ENCODE data around the gene CYTH2.
"Not testable (repeated sequence)": the region's sequence is repeated elsewhere in the genome, so short reads cannot be mapped to it uniquely, and the experiment has no call there.

The CYTH2 gene

GRCh38 chr19:48513289-48514122 is 44.3 kb downstream of the CYTH2 start:
- DNase-seq = peak; percentile 68

GRCh38 chr19:48514123-48514458 is 44.9 kb downstream of the CYTH2 start:
- no peak for DNase-seq

- DNase-seq = no peak
Measured at GRCh38 chr19:48516536-48516935, 47.4 kb downstream of the CYTH2 start.

GRCh38 chr19:48518207-48518606 is 49.0 kb downstream of the CYTH2 start:
- no peak for DNase-seq

- DNase-seq = not testable (repeated sequence)
Measured at GRCh38 chr19:48519426-48519825, 50.3 kb downstream of the CYTH2 start.

- no peak for DNase-seq
Measured at GRCh38 chr19:48520134-48520533, 51.0 kb downstream of the CYTH2 start.

GRCh38 chr19:48524221-48524620 is 55.1 kb downstream of the CYTH2 start:
- no peak for DNase-seq

GRCh38 chr19:48524732-48525131 is 55.6 kb downstream of the CYTH2 start:
- DNase-seq = no peak

- no peak for DNase-seq
Measured at GRCh38 chr19:48529156-48529555, 60.0 kb downstream of the CYTH2 start.

GRCh38 chr19:48530066-48530720 is 61.0 kb downstream of the CYTH2 start:
- DNase-seq = peak; percentile 15

GRCh38 chr19:48530770-48531169 is 61.6 kb downstream of the CYTH2 start:
- DNase-seq = no peak
